ENCODE results near the gene LZTS3. TPM values are rescaled to one million over a fixed set of nuclear protein-coding genes. Genes with fewer than 3 reads are reported as not detected.

LZTS3 gene
- total and polyA plus RNA-seq, 2 of the 13 experiments (the other 11 are each of a cell fraction or from before 2014, with no cell fraction given) = 10.1 to 31.3 TPM

DNA sequence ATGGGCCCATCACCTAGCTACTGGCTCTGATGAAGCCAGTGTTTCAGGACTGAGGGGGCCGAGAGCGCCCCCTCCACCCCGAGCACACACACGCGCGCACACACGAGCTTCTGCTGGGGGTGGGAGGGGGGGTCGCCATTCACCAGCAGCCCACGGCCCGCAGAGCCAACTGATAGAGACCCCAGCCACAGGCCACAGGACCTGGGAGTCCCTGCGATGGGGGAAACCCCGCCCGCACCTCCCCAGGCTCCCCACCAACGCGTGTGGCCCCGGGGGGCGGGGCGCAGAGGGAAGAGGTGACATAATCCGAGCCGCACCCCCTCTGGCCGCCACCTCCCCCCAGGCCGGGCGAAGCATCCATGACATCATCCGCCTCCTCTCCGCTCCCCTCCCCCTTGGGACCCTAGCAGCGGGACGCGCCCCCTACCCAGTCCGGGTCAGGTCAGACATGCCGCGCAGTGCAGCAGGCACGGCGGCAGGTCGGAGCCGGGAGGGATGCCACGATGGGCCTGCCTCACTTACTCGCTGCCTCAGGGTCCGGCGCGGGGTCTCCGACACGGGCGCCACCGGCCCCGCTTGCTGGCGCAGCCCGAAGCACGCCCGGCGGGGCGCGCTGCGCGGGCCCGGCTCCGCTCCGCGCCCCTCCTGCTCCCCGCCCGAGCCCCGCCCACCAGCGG lies at the start of gene LZTS3 (continued):
- TF ChIP-seq CENPT (CRISPR knock-in tag; IDR thresholded peaks at IDR 0.05; ENCODE audit: low read depth) (peak; percentile 76; the same call in 1 of the 2 replicates), KDM1A (CRISPR knock-in tag; IDR thresholded peaks at IDR 0.05) (0 out of 2 replicates have a peak, but pooled peaks have one; percentile 3), ZNF674 (CRISPR knock-in tag; IDR thresholded peaks at IDR 0.05; ENCODE audit: low read depth) (peak; percentile 21; the same call in 1 of the 2 replicates), ZNF138 (CRISPR knock-in tag; IDR thresholded peaks at IDR 0.05; ENCODE audit: low read depth) (0 out of 2 replicates have a peak, but pooled peaks have one; percentile 38), POLR2G (IDR thresholded peaks at IDR 0.05; ENCODE audit: low read depth, low read length) (no peak), KDM2A (CRISPR knock-in tag; IDR thresholded peaks at IDR 0.05; ENCODE audit: borderline replicate concordance, low read depth) (peak; percentile 66), ZNF567 (CRISPR knock-in tag; IDR thresholded peaks at IDR 0.05; ENCODE audit: borderline replicate concordance) (peak; percentile 27; the same call in 1 of the 2 replicates), ZNF709 (CRISPR knock-in tag; IDR thresholded peaks at IDR 0.05) (peak; percentile 32; the same call in 1 of the 2 replicates), SAP130 (CRISPR knock-in tag; IDR thresholded peaks at IDR 0.05; ENCODE audit: low read depth) (peak; percentile 80), ZNF577 (CRISPR knock-in tag; IDR thresholded peaks at IDR 0.05; ENCODE audit: borderline replicate concordance, low read depth) (0 out of 2 replicates have a peak, but pooled peaks have one; percentile 7), ZEB1 (IDR thresholded peaks at IDR 0.05; ENCODE audit: insufficient replicate concordance, low read depth) (no peak), FOSL2 (CRISPR knock-in tag; IDR thresholded peaks at IDR 0.05) (peak; percentile 71), TAF15 (IDR thresholded peaks at IDR 0.05; ENCODE audit: low read depth, low read length, poor library complexity, severe bottlenecking) (peak; percentile 12), ISX (CRISPR knock-in tag; conservative IDR thresholded peaks at IDR 0.05) (no peak), ZNF839 (CRISPR knock-in tag; IDR thresholded peaks at IDR 0.05; ENCODE audit: borderline replicate concordance) (0 out of 2 replicates have a peak, but pooled peaks have one; percentile 84), ZNF773 (CRISPR knock-in tag; IDR thresholded peaks at IDR 0.05; ENCODE audit: borderline replicate concordance) (peak; percentile 17; the same call in 1 of the 2 replicates), ZNF75D (CRISPR knock-in tag; IDR thresholded peaks at IDR 0.05; ENCODE audit: borderline replicate concordance) (0 out of 2 replicates have a peak, but pooled peaks have one; percentile 80), MTA1 (CRISPR knock-in tag; IDR thresholded peaks at IDR 0.05; ENCODE audit: borderline replicate concordance) (no peak), ZNF670 (CRISPR knock-in tag; IDR thresholded peaks at IDR 0.05; ENCODE audit: borderline replicate concordance) (peak; percentile 92), ZNF232 (CRISPR knock-in tag; IDR thresholded peaks at IDR 0.05; ENCODE audit: borderline replicate concordance) (peak; percentile 10; the same call in 1 of the 2 replicates), ATF7 (IDR thresholded peaks at IDR 0.05) (peak; percentile 95), ATF7 (CRISPR knock-in tag; IDR thresholded peaks at IDR 0.05) (peak; percentile 94; the same call in 1 of the 2 replicates), POLR2A (IDR thresholded peaks at IDR 0.05; ENCODE audit: insufficient read depth in 1 of 2, low read depth in 2 of 2, low read length in 2 of 2) (peak; percentile 60 to 74), NR3C1 (CRISPR knock-in tag; IDR thresholded peaks at IDR 0.05) (no peak)
- TF ChIP-seq, protein P1, sequence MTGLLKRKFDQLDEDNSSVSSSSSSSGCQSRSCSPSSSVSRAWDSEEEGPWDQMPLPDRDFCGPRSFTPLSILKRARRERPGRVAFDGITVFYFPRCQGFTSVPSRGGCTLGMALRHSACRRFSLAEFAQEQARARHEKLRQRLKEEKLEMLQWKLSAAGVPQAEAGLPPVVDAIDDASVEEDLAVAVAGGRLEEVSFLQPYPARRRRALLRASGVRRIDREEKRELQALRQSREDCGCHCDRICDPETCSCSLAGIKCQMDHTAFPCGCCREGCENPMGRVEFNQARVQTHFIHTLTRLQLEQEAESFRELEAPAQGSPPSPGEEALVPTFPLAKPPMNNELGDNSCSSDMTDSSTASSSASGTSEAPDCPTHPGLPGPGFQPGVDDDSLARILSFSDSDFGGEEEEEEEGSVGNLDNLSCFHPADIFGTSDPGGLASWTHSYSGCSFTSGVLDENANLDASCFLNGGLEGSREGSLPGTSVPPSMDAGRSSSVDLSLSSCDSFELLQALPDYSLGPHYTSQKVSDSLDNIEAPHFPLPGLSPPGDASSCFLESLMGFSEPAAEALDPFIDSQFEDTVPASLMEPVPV (CRISPR knock-in tag; IDR thresholded peaks at IDR 0.05) = 0 out of 2 replicates have a peak, but pooled peaks have one; percentile 62
- TF ChIP-seq, protein P2, sequence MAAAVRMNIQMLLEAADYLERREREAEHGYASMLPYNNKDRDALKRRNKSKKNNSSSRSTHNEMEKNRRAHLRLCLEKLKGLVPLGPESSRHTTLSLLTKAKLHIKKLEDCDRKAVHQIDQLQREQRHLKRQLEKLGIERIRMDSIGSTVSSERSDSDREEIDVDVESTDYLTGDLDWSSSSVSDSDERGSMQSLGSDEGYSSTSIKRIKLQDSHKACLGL (CRISPR knock-in tag; IDR thresholded peaks at IDR 0.05) = peak; percentile 82
- TF ChIP-seq, protein P3, sequence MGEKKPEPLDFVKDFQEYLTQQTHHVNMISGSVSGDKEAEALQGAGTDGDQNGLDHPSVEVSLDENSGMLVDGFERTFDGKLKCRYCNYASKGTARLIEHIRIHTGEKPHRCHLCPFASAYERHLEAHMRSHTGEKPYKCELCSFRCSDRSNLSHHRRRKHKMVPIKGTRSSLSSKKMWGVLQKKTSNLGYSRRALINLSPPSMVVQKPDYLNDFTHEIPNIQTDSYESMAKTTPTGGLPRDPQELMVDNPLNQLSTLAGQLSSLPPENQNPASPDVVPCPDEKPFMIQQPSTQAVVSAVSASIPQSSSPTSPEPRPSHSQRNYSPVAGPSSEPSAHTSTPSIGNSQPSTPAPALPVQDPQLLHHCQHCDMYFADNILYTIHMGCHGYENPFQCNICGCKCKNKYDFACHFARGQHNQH (CRISPR knock-in tag; IDR thresholded peaks at IDR 0.05) = peak; percentile 15; the same call in 1 of the 2 replicates
